HepG2 (cell line): ENCODE results near the gene FAM174C. TPM values are rescaled to one million over a fixed set of nuclear protein-coding genes. Genes with fewer than 3 reads are reported as not detected.

Source experiments
- ATF4 ChIP-seq, 2 experiments: fragments of 450-650 bp in 1 of 2; sonication (generic) in 1 of 2; formaldehyde crosslinking; IDR thresholded peaks; 2 replicates each; pipeline versions ENCODE4 v1.5.0 to v1.8.0; 2020 to 2022; ENCODE audit warnings: mild to moderate bottlenecking in 1 of 2, missing genetic modification reagents in 1 of 2
- GABPA ChIP-seq, 2 experiments: IDR thresholded peaks; 2 replicates each; pipeline ENCODE4 v1.6.1; 2011 to 2016; ENCODE audit warnings: low read depth in 2 of 2, low read length in 1 of 2, missing biosample characterization in 1 of 2, missing genetic modification characterization in 1 of 2
- GTF3A ChIP-seq: sonication (generic); formaldehyde crosslinking; conservative IDR thresholded peaks from 2 replicates; pipeline ENCODE4 v1.4.0; 2020; ENCODE audit warnings: mild to moderate bottlenecking, missing genetic modification reagents
- HOMEZ ChIP-seq: IDR thresholded peaks from 2 replicates; pipeline ENCODE4 v1.6.1; 2016; ENCODE audit warnings: low read depth
- IKZF4 ChIP-seq: sonication (generic); formaldehyde crosslinking; IDR thresholded peaks from 2 replicates; pipeline ENCODE4 v1.5.1; 2020; ENCODE audit warnings: borderline replicate concordance, mild to moderate bottlenecking, low read depth, missing genetic modification reagents; ENCODE audit errors: not compliant biosample characterization
- MLXIP ChIP-seq: sonication (generic); formaldehyde crosslinking; IDR thresholded peaks from 2 replicates; pipeline ENCODE4 v1.9.0; 2021; ENCODE audit warnings: missing genetic modification reagents, borderline replicate concordance
- PRDM15 ChIP-seq: sonication (generic); formaldehyde crosslinking; IDR thresholded peaks from 2 replicates; pipeline ENCODE4 v1.4.0; 2020; ENCODE audit warnings: missing genetic modification reagents
- SRSF9 ChIP-seq: fragments of 200-400 bp; formaldehyde crosslinking; IDR thresholded peaks from 2 replicates; pipeline ENCODE4 v1.6.1; 2018; ENCODE audit warnings: borderline replicate concordance, mild to moderate bottlenecking, low read depth, low read length; ENCODE audit not compliant: insufficient read depth, poor library complexity, severe bottlenecking
- TFDP1 ChIP-seq: IDR thresholded peaks from 2 replicates; pipeline ENCODE4 v1.6.1; 2016; ENCODE audit warnings: missing compliant biosample characterization, missing genetic modification reagents, borderline replicate concordance
- TFE3 ChIP-seq: IDR thresholded peaks from 2 replicates; pipeline ENCODE4 v1.6.1; 2016
- ZKSCAN8 ChIP-seq: IDR thresholded peaks from 2 replicates; pipeline ENCODE4 v1.6.1; 2016; ENCODE audit warnings: borderline replicate concordance, missing genetic modification reagents, missing compliant biosample characterization
- ZNF180 ChIP-seq: sonication (generic); formaldehyde crosslinking; IDR thresholded peaks from 2 replicates; pipeline ENCODE4 v1.4.0; 2020; ENCODE audit warnings: low read depth, missing genetic modification reagents, borderline replicate concordance
- ZNF432 ChIP-seq: sonication (generic); formaldehyde crosslinking; IDR thresholded peaks from 2 replicates; pipeline ENCODE4 v1.5.0; 2020; ENCODE audit warnings: missing genetic modification reagents, mild to moderate bottlenecking, borderline replicate concordance
- ZNF451 ChIP-seq: sonication (generic); formaldehyde crosslinking; IDR thresholded peaks from 2 replicates; pipeline ENCODE4 v1.5.0; 2020; ENCODE audit warnings: mild to moderate bottlenecking, missing genetic modification reagents
- polyA plus RNA-seq, 8 experiments: library from polyadenylated mRNA; depleted of rRNA in 3 of 8; stranded (reverse) in 7 of 8; unstranded in 1 of 8; fragments of >200 nt; fragmentation: Illumina TruSeq in 4 of 8; extraction: Trizol in 4 of 8; gene quantifications; 2 replicates each; pipeline versions ENCODE4 v1.2.1 to v1.2.3, GENCODE V29; 2011 to 2016; ENCODE audit warnings: low read depth in 4 of 8, missing spikeins in 1 of 8, mixed read lengths in 1 of 8; ENCODE audit not compliant: insufficient read depth in 1 of 8
- total RNA-seq, 5 experiments: library from RNA; depleted of rRNA; stranded (reverse); fragments of >200 nt; fragmentation: Illumina TruSeq; extraction: Trizol; gene quantifications; 2 replicates each; pipeline ENCODE4 v1.2.3, GENCODE V29; 2016; ENCODE audit warnings: low read depth in 1 of 5

FAM174C gene
- total and polyA plus RNA-seq, 2 of the 13 experiments (the other 11 are each of a cell fraction or from before 2014, with no cell fraction given), result 19.5 to 31.3 TPM

- TF ChIP-seq TFE3 (CRISPR knock-in tag) (no peak), ATF4 (CRISPR knock-in tag; IDR thresholded peaks at IDR 0.05) (no peak), GABPA (IDR thresholded peaks at IDR 0.05; ENCODE audit: low read depth, low read length) (no peak), GABPA (CRISPR knock-in tag; IDR thresholded peaks at IDR 0.05; ENCODE audit: low read depth) (0 out of 2 replicates have a peak, but pooled peaks have one; percentile 0), MLXIP (CRISPR knock-in tag) (no peak), ZNF451 (CRISPR knock-in tag) (no peak), SRSF9 (no peak), ZKSCAN8 (CRISPR knock-in tag) (0 out of 2 replicates have a peak, but pooled peaks have one; percentile 6), PRDM15 (CRISPR knock-in tag) (no peak), ZNF432 (CRISPR knock-in tag) (no peak), TFDP1 (no peak), ZNF180 (no peak), HOMEZ (CRISPR knock-in tag) (no peak), GTF3A (no peak), IKZF4 (CRISPR knock-in tag) (no peak)
Observed at GRCh38 chr19:1248786-1249297, 26.5 kb upstream of the FAM174C start (continued).
